ENCODE measurements around the gene PFKL. TPM values are rescaled to one million over a fixed set of nuclear protein-coding genes. Genes with fewer than 3 reads are reported as not detected.
A peak's percentile ranks its signal among the peaks of the same experiment; 100 is the strongest.

The PFKL gene
- total RNA-seq: 318 and 329 TPM in 2 replicates
- 125 TPM for total RNA-seq (2013)
- 267 and 281 TPM in 2 replicates for polyA plus RNA-seq
- polyA minus RNA-seq: 334 and 340 TPM in 2 replicates

GRCh38 chr21:44299458-44300261 lies at the start of gene PFKL:
PFKL (plus strand) TSS chr21:44300053; CDS start chr21:44300106, 53 bp downstream.
- Mint-ChIP-seq H3K27me3 (no peaks in the 10 kb centered on the region), H3K4me1 (peaks cover 67% of the 10 kb centered on the region), H3K4me3 (peak within 1 kb of the TSS; percentile 91), H3K27ac (peak within 1 kb of the TSS; percentile 97), H3K9me3 (ENCODE audit: insufficient read depth) (no peaks in the 10 kb centered on the region)
- Histone ChIP-seq H3K4me3 (ENCODE audit: control extremely low read depth in 1 of 5, extremely low read depth in 1 of 5, insufficient read depth in 1 of 5, low read depth in 2 of 5, low read length in 4 of 5) (peak within 1 kb of the TSS; percentile 0 to 82 (median 72)), H3K27me3 (replicated peaks in 1 of 4; ENCODE audit: control extremely low read depth in 1 of 4, control insufficient read depth in 3 of 4, insufficient read depth in 4 of 4, low read length in 3 of 4) (no peaks in the 10 kb centered on the region), H4K20me1 (ENCODE audit: control insufficient read depth, insufficient read depth, low read length, poor library complexity, severe bottlenecking) (peaks cover 42% of the 10 kb centered on the region), H3K79me2 (ENCODE audit: control insufficient read depth, insufficient read depth, low read length) (peaks cover 45% of the 10 kb centered on the region), H3K9me3 (ENCODE audit: control extremely low read depth in 1 of 3, control insufficient read depth in 2 of 3, insufficient read depth in 1 of 3, low read length in 2 of 3) (no peaks in the 10 kb centered on the region), H3K36me3 (replicated peaks in 1 of 2; ENCODE audit: control extremely low read depth in 1 of 2, control insufficient read depth in 1 of 2, extremely low read depth in 1 of 2, insufficient read depth in 2 of 2, low read length in 1 of 2) (no peaks in the 10 kb centered on the region), H3K4me1 (ENCODE audit: control insufficient read depth in 2 of 2, insufficient read depth in 2 of 2, low read length in 2 of 2) (peaks cover 72 to 88% of the 10 kb centered on the region in 2 donors), H3K27ac (ENCODE audit: low read length in 2 of 2) (peak within 1 kb of the TSS; percentile 91 to 94), H3K9ac (ENCODE audit: low read length) (peak within 1 kb of the TSS; percentile 79), H3K4me2 (replicated peaks; ENCODE audit: low read depth, low read length, poor library complexity, severe bottlenecking) (peak within 1 kb of the TSS; percentile 98), H2AFZ (ENCODE audit: insufficient read depth, low read depth, low read length, poor library complexity, severe bottlenecking) (peak within 1 kb of the TSS; percentile 73)
- ChIA-PET CTCF (interaction anchor here (0.6 to 1.2 kb wide), 2 partner anchors 209 to 224 kb away, joined by 3 to 6 read pairs; no protein-coding TSS in a partner anchor), POLR2A (interaction anchor here (0.6 to 1.1 kb wide), 3 partner anchors 236 to 380 kb away, joined by 3 to 7 read pairs (median 4); no protein-coding TSS in a partner anchor)
- ATAC-seq (ENCODE audit: low read depth) (peak; percentile 72), DNase-seq (peak; percentile 90)
- intact Hi-C loops (cut with micrococcal nuclease): loop anchor here (1.0 to 10.0 kb wide), 2 partner anchors 40 to 285 kb away; partner anchors contain the start of genes CFAP410 and TRAPPC10
- TF ChIP-seq CTCF (IDR thresholded peaks at IDR 0.05): no peak
- TF ChIP-seq EZH2 (IDR thresholded peaks at IDR 0.05; ENCODE audit: borderline replicate concordance, insufficient read depth, low read depth, low read length, poor library complexity, severe bottlenecking): no peak
- under 1% methylated on average over 94 of the region's 94 CpGs for WGBS (ENCODE audit: insufficient coverage)
